Stimulated activated CD8-positive, alpha-beta memory T cell treated with anti-CD3 and anti-CD28 coated beads, Interleukin-12 subunit alpha, Interleukin-12 subunit beta, amount 100 ng/mL, for 1 hour (primary cell): ENCODE measurements around the gene CCDC74A.
A peak's percentile ranks its signal among the peaks of the same experiment; 100 is the strongest.
"Not testable (repeated sequence)": the region's sequence is repeated elsewhere in the genome, so short reads cannot be mapped to it uniquely, and the experiment has no call there.

Source experiments
- DNase-seq: peaks from one replicate; pipeline ENCODE4 v3.0.0-alpha.2; 2020; ENCODE audit warnings: low read depth

CCDC74A gene

DNA sequence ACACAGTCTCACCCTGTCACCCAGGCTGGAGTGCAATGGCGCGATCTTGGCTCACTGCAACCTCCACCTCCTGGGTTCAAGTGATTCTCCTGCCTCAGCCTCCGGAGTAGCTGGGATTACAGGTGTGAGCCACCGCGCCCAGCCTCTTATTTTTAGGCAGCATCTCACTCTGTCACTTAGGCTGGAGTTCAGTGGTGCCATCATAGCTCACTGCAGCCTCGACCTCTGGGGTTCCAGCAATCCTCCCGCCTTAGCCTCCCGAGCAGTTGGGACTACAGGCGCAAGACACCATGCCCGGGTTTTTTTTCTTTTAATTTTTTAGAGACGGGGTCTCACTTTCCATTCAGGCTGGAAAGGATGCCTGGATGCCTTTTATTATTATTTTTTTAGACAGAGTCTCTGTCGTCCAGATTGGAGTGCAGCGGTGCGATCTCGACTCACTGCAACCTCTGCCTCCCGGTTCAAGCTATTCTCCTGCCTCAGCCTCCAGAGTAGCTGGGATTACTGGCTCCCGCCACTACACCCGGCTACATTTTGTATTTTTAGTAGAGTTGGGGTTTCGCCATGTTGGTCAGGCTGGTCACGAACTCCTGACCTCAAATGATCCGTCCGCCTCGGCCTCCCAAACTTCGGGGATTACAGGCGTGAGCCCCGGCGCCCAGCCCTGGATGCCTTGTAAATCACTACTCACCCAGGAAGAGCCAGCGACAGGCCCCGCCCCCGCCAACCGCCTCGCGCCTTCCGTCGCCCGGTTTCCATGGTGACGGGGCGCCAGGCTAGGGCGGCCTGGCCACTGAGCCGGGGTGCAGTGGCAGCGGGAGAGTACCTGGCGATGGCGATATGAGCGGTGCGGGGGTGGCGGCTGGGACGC is at the start of gene CCDC74A:
TSS of gene CCDC74A (plus strand) at position 758 of the 871 bp plus-strand sequence. CDS start at position 841, 83 bp downstream.
- peak; percentile 55 for DNase-seq

DNA sequence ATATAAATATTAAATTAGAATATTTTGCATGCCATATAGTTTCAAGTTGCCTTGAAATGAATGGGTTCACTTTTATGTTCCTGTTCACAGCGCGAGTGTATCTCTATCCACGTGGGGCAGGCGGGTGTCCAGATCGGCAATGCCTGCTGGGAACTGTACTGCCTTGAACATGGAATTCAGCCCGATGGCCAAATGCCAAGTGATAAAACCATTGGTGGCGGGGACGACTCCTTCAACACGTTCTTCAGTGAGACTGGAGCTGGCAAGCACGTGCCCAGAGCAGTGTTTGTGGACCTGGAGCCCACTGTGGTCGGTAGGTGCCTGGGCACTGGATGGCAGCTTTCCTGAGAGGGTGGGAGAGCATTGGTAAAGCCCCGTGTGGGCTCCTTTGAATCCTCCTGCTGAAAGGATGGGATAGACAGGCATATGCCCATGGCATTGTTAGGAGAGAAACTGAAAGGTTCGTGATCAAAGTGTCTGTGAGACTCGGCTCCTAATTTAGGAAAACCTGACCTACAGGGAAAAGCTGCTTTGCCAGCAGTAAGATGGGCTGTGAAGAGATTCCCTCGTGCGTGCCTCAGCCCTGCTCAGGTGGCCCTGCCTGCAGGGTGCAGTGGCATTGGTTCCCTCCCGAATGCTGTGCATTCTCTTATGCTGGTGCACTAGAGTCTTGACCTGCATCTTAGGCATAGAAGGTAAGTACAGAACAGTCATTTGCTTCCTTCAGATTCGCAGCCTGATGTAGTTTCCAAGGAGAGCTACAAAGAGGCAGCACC is 49.4 kb upstream of the CCDC74A start:
- DNase-seq, result not testable (repeated sequence)

DNA sequence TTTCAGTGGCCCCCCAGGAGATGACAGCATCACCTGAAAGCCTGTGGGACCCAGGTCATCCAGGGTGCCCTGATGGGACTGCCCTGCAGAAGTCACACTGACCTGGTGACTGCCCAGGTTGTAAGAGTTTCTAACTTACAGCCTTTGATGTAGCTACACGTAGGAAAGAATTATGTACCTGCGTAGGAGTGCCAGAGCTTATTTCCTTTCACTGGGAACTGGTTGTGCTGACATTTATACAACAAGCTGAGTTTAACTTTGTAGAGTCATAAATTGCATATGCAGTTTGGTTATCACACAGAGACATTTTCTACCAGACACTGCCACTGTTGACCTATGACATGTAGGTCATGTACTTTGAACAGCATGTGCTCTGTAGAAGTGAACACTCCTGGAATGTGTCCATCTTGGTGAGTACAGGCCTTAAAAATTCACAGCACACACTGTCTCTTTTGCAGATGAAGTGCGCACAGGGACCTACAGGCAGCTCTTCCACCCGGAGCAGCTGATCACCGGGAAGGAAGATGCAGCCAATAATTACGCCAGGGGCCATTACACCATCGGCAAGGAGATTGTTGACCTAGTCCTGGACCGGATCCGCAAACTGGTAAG is 48.7 kb upstream of the CCDC74A start:
- not testable (repeated sequence) for DNase-seq

DNA sequence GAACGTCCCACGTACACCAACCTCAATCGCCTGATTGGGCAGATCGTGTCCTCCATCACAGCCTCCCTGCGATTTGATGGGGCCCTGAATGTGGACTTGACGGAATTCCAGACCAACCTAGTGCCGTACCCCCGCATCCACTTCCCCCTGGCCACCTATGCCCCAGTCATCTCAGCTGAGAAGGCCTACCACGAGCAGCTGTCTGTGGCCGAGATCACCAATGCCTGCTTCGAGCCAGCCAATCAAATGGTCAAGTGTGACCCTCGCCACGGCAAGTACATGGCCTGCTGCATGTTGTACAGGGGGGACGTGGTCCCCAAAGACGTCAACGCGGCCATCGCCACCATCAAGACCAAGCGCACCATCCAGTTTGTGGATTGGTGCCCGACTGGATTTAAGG is 47.3 kb upstream of the CCDC74A start:
- DNase-seq, result not testable (repeated sequence)

DNA sequence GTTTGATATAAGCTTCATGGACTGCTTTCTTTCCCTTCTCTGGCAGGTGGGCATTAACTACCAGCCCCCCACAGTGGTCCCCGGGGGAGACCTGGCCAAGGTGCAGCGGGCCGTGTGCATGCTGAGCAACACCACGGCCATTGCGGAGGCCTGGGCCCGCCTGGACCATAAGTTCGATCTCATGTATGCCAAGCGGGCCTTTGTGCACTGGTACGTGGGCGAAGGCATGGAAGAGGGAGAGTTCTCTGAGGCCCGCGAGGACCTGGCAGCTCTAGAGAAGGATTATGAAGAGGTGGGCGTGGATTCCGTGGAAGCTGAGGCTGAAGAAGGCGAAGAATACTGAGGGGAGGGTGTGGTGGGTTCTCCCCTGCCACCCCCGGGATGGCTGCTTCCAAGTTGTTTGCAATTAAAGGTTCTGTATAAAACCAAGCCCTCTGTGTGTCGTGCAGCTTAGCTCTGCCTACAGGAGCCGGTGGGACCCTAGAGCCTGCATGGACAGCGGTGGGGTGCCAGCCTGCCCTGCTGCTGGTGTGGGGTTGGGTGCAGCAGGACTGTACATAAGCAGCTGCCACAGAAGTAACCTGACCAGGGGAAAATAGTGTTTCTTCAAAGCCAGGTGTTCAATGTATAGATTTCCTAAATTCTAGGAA is 45.1 kb upstream of the CCDC74A start:
- not testable (repeated sequence) for DNase-seq

DNA sequence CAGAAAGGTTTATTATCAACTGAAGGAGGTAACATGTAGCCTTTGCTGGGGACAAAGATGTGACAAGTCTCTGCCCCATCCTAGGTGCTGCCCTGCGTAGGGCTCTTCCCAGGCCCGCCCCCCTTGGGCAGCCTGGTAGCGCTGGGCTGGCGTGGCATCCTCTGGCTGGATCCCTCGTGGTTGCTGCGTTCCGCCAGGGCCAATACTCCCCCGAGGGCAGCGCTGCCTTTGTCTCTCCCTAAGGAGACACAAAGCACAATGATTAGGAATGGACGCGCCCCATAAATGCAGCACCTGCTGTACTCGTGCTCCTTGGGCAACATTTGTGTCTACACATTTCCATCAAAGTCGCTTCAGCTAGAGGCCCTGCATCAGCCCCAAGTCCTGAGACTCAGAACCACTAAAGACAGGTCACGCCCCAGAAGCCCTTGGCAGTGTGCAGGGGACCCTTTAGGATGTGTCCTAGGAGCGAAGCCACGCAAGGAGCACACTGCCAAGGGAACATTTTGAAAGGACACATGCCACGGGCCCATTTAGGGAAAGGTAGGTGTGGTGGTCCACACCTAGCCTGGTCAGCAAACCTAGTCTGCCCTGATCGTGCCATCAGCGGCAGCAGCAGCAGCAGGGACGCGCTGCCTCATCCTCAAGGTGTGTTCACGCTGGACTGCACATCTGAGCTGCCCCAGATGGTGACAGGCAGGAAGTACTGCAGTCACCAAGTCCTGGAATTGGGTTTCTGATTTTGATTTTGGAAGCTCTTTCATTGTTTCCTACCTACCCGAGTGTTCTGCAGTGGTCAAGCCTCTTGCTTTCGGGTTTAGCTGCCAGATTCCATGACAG is 43.5 kb upstream of the CCDC74A start:
- not testable (repeated sequence) for DNase-seq

DNA sequence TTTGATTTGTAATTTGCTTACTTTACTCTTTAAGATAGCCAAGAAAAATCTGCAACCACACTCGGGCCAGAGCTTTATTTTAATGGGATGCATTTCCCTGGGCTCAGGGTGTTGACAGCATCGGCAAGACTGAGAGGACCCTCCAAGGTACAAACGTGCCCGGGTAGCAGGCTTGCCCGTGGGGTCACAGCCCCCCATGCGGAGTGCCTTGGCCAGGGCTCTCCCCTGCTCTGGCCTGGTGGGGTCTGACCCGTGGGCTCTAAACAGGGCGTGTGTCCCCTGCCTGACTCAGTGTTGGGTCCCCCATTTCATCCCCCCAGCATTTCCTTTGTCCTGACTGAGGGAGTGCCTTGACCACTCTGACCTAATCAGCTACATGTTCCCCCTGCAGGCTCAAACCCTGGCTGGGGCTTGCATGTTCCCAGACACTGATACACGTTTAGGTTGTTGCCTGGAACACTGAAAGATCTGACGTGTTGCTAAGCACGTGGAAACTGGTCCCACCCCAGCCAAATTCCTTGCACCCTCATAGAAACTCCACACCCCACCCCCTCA is 42.7 kb upstream of the CCDC74A start:
- DNase-seq, result not testable (repeated sequence)

DNA sequence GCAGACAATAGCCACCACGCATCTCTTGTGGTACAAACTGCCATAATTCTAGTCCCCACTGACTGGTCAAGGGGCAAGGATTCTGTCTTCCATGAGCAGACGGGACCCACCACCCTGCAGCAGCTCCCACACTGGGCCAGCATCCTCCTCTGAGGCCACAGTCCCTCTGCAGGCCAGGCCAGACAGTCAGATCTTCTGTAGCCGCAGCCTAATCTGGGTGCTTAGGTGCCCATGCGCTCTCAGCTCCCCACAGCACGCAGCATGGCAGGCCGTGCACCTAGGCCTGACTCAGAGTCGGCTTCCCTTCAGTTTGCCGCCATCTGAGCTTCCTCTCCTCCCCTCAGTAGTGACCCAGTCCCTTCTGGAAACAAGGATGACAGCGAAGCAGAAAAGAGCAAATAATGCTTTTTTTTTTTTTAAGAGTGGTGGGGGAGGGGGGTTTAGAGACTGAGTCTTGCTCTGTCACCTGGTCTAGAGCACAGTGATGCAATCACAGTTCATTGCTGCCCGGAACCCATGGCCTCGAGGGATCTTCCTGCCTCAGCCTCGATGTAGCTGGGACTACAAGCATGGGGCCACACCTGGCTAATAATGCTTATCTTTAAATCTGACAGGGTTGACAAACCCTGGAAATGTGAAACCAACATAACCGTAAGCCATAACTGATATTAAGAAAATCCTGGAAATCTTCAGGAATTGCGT is 41.3 kb upstream of the CCDC74A start:
- DNase-seq, result not testable (repeated sequence)

DNA sequence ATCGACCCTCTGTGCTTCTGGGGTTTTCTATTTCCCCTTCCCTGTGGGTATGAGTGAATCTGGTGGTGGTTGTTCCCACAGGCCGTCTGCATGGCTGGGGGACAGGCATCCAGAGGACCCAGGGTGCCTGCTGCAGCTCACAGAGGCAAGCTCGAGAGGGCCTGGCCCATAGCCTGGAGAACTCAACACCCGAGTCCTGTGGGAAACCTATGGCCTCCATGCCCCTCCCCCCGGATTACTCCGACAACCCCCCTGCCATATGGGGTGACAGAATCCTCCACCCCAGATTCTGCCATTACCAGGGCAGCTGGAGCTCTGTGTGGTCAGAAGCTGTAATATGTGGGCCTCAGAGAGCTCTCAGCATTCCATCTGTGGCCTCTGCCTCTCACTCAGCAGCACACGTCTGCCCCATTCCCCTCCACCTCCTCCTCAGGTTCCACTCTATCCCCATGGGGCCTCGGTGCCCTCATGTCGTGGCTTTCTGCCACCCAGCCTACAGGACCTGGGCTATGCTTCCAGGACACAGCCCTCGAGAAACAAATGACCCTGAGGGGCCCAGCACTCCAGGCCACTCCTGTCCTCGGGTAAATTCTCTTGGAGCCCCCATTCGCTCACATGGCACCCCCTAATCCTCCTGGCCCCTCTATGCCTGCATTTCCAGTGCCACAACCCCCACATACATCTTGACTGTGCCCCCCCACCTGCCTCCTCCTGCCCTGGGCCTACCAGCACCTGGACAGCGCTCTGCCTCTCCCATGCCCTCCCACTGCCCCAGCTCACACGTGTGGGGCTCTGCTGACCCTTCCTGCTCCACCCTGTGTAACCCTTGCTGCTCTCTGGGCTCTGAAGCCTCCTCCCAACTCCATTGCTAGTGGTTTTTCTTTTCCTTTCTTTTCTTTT is 39.1 kb upstream of the CCDC74A start:
- DNase-seq, result no peak

DNA sequence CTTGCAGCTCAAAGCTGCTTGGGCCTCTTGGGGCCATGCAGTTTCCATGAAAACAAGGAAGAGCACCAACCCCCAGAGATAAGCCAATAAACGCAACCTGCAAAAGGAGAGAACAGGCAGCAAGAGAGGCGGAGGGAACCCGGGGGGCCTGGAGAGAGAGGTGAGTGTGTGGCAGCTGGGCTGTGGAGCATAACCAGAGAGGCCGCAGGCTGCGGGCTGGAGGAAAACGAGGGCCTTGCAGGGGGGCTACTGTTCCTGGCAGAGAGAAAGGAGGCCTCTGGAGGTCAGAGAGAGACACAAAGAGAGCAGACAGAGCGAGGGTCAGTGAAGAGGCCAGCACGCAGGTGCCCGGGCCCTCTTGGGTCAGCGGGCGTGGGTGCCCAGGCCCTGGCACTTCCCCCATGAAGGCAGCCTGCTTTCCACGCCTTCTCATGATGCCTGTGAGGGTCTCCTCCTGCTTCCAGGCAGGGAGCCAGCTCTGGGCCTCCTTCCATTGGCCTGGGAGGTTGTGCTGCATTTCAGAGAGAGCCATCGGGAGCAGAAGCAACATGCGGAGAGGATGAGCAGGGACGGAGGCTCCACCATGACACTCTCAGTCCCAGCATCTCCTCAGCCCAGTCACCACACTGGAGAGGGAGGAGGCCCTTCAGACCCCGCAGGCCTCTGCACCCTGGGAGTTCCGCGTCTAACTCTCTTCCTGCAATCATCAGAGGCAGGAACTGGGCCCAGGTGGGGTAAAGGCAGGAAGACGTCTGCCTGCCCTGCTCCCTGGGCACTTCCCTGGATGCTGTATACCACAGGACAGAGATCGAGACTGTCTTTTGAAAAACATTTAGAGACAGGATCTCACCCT is 36.8 kb upstream of the CCDC74A start:
- peak; percentile 8 for DNase-seq

DNA sequence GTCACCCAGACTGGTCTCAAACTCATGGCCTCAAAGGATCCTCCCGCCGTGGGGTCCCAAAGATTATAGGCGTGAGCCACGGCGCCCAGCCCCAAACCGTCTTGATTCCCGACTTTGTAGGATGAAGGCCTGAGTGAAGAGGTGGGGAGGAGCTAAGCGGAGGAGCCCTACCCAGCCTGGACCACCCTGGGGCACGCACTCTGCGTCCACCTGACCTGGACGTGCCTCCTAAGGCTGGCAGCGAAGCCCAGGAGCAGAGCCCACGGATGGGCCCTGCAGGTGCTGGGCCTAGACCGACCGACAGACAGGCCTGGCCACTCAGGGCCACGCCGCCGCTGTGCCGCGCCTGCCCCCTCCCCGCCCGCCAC is 36.2 kb upstream of the CCDC74A start:
- DNase-seq, result not testable (repeated sequence)

DNA sequence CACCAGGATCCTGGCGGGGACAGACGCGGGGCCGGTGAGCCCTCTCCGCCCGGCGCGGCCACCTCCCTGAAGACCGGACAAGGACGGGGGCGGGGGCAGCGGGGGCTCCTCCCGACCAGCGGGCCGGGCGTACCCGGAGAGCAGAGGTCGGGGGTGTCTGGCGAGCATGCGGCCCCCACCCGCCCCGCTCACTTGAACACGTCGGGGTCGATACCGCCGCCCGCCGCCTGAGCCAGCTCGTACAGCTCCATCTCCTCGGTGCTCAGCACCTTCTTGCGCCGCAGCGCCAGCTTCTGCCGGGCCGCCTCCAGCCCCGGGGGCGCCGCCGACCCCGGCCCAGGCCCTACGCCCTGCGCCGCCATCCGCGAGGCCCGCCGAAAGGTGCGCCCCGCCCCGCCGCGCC is 35.7 kb upstream of the CCDC74A start, which contains the start of gene MZT2A:
TSS of gene MZT2A (minus strand) at position 383 of the 403 bp plus-strand sequence. CDS start at position 362, 21 bp downstream.
- not testable (repeated sequence) for DNase-seq

DNA sequence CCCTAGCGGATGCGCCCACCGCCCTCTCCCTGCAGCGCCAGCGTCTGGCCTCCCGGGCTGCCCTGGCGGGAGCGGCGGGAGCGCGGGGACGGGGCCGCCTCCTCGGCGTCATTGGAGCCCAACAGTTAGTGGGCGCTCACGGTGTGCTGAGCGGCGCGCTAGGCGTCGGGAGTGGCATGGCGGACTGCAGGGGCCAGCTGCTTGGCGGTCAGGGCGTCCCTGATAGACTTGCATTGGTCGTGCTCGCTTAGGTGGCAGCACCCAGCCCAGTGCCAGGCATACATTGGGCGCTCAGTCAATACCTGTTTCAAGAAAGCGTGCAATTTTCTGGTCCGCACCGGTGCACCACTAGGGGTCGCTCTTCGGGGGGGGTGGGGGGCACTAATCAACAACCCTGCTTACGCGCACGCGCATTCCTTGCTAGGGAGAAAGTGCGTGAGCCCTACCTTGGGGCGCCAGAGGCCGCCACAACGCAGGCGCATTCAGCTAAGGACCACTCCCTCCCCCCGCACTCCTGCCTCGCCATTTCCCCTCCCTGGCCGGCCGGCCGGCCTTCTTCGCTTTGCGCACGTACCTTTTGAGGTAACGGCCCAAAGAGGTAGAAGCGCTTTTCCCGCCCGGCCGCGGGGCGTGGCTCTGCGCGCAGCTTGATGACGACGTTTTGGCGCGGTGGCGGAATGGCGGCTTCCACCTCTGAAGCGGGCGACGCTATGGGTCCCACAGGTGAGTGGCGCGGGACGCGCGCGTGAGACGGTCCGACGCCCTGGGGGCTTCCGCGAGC is 35.1 kb upstream of the CCDC74A start:
- peak; percentile 87 for DNase-seq

DNA sequence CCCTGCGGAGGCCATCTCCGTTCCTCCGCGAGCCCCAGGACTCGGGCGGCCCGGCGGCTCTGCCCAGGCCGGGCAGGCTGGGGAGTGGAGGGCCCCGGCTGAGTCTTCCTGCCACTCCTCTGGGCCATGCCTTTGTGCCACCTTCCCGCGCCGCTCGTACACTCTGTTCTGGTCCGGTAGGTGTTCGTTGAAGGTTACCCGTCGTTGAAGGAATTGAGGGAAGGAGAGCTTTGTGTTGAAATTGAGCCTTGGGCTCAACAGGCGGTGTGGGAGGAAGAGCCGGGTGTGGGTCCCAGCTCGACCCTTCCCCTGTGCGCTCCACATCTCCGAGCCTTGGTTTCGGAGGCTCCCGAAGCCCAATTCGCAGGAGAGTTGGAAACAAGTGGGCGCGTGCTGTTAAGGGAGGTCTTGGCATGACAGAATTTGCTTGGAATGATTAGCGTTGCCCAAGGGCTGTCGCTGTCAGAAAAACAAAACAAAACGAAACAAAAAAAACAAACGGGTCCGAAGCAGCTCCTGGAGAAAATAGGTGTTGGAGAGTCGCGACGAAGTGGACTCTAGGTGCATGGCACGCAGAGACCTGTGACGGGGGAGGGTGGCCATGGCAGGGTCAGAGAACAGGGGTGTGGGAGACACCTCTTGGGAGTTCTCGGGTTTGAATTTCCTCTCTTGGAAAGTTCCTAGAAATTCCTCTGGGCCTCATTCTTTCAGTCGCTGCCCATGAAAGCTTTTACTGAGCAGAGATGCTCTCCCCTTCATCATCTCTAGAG is 34.3 kb upstream of the CCDC74A start:
- no peak for DNase-seq

DNA sequence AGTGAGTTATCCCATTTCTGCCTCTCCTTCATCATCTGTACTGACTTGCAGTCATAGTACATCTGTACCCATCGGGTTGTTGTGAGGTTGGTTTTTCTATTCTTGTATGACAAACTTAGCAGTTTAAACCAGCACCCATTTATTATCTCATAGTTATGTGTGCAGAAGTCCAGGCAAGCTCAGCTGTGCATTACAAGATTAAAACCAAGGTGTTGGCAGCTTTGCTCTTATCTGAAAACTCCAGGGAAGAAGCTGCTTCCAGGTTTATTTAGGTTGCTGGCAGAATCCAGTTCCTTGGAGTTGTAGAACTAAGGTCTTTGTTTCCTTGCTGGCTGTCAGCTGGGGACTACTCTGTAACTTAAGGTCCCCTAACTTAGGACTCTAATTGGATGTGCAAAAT is 32.2 kb upstream of the CCDC74A start:
- DNase-seq, result not testable (repeated sequence)

DNA sequence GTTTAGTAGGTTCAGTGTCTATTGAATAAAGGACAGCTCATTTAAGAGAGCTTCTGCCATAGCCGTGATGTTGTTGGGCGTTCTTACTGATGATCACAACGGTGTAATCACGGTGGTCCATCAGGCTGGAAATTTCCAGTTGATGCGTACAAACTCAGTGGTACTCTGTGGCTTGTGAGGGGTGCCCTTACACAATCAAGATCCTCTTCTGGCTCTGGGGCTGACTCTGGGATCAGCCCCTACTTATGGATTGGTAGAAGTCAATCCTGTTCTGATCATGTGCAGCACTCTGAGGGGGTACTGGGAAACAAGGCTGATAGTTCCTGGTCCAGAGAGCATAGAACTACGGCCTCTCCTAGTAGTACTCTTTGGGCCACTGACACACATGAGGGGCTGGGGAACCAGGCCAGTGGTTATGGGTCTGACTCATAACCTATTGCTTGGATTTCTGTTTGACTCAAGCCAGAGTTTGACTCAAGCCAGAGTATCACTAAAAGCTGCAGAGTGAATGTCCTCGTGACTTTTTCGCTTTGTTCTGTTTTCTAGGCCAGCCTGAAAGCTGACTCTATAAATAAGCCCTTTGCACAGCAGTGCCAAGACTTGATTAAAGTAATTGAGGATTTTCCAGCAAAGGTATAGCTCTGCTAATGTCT is 29.2 kb upstream of the CCDC74A start:
- not testable (repeated sequence) for DNase-seq
